Bronchus fibroblast of lung (primary cell): Measurements from ENCODE around the gene ASF1A. TPM values are rescaled to one million over a fixed set of nuclear protein-coding genes. Genes with fewer than 3 reads are reported as not detected.

Source experiments
- total RNA-seq: library from RNA; depleted of rRNA; stranded (reverse); fragments of >200 nt; gene quantifications from 2 replicates; pipeline ENCODE4 v1.2.3, GENCODE V29; 2015

The ASF1A gene
- total RNA-seq = 14.1 and 16.6 TPM in 2 replicates

GRCh38 chr6:118893807-118894424 lies at the start of gene ASF1A:
Gene ASF1A (plus strand): TSS chr6:118894152. CDS start chr6:118894414, 262 bp downstream.

GRCh38 chr6:118934461-118935330 lies 40.7 kb downstream of the ASF1A start, which contains the start of gene MCM9:
Gene MCM9 (minus strand): TSS chr6:118935159. CDS start chr6:118931723, 3,436 bp downstream.

Other genes with a start within 250 kb of the ASF1A start
- 3.9 and 4.5 TPM in 2 replicates for gene CEP85L, start 242.6 kb upstream of the ASF1A start, total RNA-seq
- gene MCM9, start 41.0 kb downstream of the ASF1A start, total RNA-seq = 7.7 and 8.6 TPM in 2 replicates
- 0.17 and 0.45 TPM in 2 replicates for gene FAM184A, start 184.5 kb downstream of the ASF1A start, total RNA-seq